Ovary (tissue), 1 donor: ENCODE data around the gene ACSM5.

Source experiments
- EP300 ChIP-seq: sonication (generic); formaldehyde crosslinking; IDR thresholded peaks from one replicate; pipeline ENCODE4 v1.6.1; 2017; ENCODE audit warnings: antibody characterized with exemption
- POLR2A ChIP-seq: fragments of 450-650 bp; IDR thresholded peaks from one replicate; pipeline ENCODE4 v1.6.1; 2017; ENCODE audit warnings: antibody characterized with exemption, mild to moderate bottlenecking, moderate library complexity

GRCh38 chr16:20441191-20441590 lies 31.9 kb downstream of the ACSM5 start:
- TF ChIP-seq EP300 (no peak), POLR2A (no peak)
